Fibroblast of villous mesenchyme (primary cell): ENCODE measurements around the gene PDE1A. TPM values are rescaled to one million over a fixed set of nuclear protein-coding genes. Genes with fewer than 3 reads are reported as not detected.

Source experiments
- DNase-seq: peaks from one replicate; pipeline ENCODE4 v3.0.0-alpha.2; 2010; ENCODE audit warnings: low read depth
- H3K4me3 ChIP-seq: 2 replicates; pipeline ENCODE4 v1.5.1; 2011; ENCODE audit warnings: low read depth, mild to moderate bottlenecking, low read length
- total RNA-seq: library from RNA; depleted of rRNA; stranded (reverse); fragments of >200 nt; gene quantifications from 2 replicates; pipeline ENCODE4 v1.2.3, GENCODE V29; 2012
- TF ChIP-seq, protein P1 (sequence below): IDR thresholded peaks from 2 replicates; pipeline ENCODE4 v1.5.1; 2012; ENCODE audit warnings: low read depth, mild to moderate bottlenecking, low read length; ENCODE audit not compliant: insufficient read depth

Gene PDE1A
- total RNA-seq, 1 donor = 1.7 TPM

- TF ChIP-seq, protein P1, sequence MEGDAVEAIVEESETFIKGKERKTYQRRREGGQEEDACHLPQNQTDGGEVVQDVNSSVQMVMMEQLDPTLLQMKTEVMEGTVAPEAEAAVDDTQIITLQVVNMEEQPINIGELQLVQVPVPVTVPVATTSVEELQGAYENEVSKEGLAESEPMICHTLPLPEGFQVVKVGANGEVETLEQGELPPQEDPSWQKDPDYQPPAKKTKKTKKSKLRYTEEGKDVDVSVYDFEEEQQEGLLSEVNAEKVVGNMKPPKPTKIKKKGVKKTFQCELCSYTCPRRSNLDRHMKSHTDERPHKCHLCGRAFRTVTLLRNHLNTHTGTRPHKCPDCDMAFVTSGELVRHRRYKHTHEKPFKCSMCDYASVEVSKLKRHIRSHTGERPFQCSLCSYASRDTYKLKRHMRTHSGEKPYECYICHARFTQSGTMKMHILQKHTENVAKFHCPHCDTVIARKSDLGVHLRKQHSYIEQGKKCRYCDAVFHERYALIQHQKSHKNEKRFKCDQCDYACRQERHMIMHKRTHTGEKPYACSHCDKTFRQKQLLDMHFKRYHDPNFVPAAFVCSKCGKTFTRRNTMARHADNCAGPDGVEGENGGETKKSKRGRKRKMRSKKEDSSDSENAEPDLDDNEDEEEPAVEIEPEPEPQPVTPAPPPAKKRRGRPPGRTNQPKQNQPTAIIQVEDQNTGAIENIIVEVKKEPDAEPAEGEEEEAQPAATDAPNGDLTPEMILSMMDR = no peak
- DNase-seq = peak; percentile 42
Measured at GRCh38 chr2:182355815-182356214, 71.0 kb downstream of the PDE1A start.

GRCh38 chr2:182351427-182351826 lies 75.4 kb downstream of the PDE1A start:
- DNase-seq = no peak
- TF ChIP-seq, protein P1 = no peak
- H3K4me3 ChIP-seq = no peak overlapping the region

More at GRCh38 chr2:182355815-182356214, 71.0 kb downstream of the PDE1A start:
- no peak overlapping the region for H3K4me3 ChIP-seq

- peak; percentile 52 for DNase-seq
- TF ChIP-seq, protein P1 = no peak
- H3K4me3 ChIP-seq = no peak overlapping the region
Measured at GRCh38 chr2:182349268-182349667, 77.6 kb downstream of the PDE1A start.

DNA sequence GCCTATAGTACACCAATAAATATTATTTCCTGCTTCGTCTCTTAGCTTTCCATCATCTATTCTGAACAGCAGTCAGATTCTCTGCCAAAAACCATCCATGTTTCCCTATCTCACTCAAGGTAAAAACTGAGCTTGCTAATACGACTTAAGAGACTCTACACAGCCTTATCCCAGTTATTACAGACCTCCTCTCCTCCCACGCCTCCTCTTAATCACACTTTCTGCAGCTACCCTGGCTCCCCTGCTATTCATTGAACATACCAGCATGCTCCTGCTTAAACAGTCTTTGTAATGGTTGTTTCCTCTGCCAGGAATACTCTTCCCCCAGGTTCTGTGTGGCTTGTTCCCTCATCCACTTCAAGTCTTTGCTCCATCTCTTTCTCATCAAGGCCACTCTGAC lies 81.5 kb downstream of the PDE1A start:
- no peak for DNase-seq
- no peak overlapping the region for H3K4me3 ChIP-seq
- TF ChIP-seq, protein P1 = no peak

DNA sequence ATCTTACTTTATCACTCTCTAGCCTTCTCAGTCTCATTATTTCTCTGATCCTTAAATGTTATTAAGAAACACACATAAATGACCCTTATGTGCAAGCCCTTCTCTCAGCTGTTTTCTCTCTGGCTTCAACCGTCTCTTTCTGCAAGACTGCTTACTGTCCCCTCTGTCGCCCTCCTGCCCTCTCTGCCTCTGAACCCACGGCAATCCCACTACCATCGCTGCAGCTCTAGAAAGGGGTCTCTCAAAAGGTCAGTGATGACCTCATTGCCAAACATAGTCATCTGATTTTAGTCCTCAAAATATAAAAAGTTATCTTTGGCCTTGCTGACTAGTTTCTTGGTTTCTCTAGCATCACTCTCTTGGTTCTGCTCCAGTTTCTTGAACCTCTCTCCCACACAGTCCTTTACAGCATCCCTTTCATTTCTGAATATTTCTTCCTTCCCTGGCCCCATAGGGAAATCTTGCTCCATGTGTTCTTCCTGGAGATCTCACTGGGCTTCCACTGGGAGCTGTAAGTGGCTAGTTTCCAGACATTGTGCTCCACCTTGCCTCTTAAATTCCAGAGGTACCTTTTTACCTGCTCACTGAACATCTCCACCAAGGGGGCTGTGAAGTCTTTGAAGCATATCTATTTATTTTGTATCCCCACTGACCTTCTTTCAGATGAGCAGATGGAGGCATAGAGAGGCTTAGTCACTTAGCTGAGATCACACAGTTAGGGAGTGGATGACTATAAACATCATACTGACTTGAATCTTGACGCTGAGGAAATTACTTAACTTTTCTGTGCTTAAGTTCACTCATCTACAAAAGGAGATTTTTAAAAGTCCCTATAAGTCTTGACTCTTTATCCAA lies 96.2 kb downstream of the PDE1A start:
- TF ChIP-seq, protein P1 = no peak
- H3K4me3 ChIP-seq = no peak overlapping the region
- peak; percentile 28 for DNase-seq

- H3K4me3 ChIP-seq = no peak overlapping the region
- TF ChIP-seq, protein P1 = no peak
- DNase-seq = peak; percentile 54
Measured at GRCh38 chr2:182324665-182325064, 102.2 kb downstream of the PDE1A start.
